Smooth muscle cell of the brain vasculature (primary cell): ENCODE data around the gene CLEC2B.

Source experiments
- DNase-seq: peaks from one replicate; pipeline ENCODE4 v3.0.0-alpha.2; 2012; ENCODE audit warnings: low read depth, low spot score

Gene CLEC2B

DNA sequence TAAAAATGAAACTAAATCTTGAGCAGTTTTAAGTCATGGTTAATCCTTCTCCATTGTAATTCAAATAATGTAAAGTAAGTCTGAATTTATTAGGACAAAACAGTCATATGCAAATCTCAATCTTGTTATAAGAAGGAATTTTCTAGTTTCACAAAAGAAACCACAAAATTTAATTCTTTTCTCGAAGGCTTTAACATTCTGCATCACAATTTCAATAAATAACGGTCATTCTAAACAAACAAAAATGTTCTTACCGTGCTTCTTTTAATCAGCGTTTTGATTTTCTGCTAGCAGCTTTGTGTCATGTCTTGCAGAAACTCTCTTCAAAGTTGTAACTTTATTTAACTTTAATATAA, 225 bp downstream of the CLEC2B start:
- no peak for DNase-seq

DNA sequence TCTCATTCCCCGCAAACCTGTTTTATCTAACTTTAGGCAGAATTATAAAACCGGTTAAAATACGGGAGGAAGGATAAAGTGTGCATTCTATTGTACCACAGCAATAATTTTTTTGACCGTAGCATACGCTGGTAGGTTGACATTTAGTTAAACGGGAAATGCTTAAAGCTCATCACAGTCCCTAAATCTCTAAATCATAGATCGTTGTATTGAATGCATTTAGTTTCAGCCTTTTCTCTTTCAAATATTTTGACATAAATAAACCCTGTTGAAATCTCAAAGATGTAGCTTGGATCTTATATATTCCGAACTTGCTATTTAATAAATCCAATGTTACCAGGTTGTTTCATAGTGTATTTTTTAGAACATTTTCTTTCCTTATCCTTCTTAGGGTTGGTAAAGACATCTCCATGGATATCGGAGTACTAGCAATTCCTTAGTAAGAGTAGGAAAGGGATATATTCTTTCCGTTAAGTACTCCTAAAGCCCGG, 798 bp downstream of the CLEC2B start:
- DNase-seq: no peak

DNA sequence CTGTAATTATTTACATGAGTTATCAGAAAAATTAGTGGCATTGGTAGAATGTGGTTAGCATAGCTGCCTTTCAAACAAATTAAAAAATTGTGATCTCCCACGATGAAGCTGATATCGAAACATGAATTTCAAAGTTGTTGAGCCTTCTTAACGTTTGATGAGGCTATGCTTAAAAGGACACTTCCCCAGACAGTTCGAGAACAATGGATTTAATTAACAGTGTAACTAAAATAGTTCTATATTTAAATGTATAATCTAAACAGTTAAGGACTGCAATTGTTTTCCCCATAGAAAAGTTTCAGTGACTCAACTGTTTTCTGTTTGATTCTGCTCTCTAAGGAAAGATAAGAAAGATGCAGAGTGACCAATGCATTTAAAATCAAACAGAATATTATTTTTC, 1.6 kb downstream of the CLEC2B start:
- DNase-seq: no peak

DNA sequence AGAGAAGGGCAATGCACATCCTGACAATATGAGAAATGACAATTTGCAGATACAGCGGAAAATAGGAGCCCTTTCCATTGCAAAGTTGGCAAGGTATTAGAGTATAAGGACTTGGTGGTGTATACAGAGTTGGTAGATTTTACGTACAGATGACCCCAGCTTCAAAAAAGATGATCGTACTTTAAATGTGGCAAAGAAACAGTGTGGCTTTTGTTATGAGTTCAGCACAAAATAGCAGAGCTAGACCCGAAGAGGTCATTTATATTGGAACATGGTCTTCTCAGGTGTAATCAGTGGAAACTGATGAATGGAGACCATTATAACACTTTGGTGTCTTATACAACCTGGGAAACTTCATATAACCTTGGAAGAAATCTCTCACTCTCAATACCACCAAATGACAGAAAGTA, 2.3 kb downstream of the CLEC2B start:
- DNase-seq: no peak

DNA sequence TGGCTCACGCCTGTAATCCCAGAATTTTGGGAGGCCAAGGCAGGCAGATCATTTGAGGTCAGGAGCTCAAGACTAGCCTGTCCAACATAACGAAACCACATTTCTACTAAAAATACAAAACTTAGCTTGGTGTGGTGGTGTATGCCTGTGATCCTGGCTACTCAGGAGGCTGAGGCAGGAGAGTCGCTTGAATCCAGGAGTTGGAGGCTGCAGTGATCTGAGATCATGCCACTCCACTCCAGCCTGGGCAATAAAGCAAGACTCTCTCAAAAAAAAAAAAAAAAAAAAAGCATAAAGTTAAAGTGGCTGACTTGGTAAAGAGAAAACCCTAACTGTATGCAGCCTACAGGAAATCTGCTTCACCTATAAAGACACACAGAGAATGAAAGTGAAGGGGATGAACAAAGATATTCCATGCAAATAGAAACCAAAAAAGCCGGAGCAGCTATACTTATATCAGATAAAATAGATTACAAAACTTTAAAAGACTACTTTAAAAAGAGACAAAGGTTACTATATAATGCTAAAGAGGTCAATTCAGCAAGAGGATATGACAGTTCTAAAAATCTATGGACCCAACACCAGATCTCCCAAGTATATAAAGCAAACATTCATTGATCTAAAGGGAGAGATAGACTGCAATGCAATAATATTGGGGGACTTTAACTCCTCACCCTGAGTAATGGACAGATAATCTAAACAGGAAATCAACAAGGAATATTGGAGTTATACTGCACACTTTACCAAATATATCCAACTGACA, 4.1 kb downstream of the CLEC2B start:
- DNase-seq: no peak

DNA sequence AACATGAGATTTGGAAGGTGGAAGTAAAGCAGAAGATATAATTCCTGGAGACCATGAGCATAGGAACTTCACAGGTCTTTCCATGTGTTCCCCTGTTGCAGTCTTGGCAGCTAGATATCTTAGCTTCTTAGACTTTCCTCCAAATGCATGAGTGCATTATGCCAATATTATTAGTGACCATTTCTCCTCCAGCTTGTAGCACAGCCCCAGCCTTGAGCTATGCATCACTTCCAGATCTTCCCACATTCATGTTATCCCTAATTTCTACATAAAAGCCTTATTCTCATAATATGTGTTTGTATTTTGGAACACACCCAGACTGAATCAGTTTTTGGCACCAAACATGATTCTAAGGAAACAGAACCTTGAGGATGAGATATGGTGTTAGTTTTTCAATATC, 11.0 kb downstream of the CLEC2B start:
- no peak for DNase-seq

DNA sequence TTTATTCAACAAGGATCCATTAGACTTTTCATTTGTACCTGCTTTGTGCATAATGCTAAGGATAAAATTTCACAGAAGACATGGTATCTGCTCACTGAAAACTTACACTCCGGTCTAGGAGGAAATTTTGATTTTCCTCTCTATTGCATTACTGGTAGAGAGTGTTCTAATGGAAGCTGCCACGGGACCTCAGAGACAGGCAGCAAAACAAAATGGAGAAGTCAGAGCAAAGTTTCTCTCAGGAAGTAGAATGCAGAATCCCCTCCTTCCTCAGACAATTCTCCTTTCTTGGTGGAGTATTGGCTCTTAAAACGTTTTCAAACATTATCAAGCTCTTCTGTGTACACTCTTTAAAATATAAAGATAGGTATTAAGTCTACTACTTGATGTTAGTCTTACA, 12.3 kb downstream of the CLEC2B start:
- DNase-seq: no peak

DNA sequence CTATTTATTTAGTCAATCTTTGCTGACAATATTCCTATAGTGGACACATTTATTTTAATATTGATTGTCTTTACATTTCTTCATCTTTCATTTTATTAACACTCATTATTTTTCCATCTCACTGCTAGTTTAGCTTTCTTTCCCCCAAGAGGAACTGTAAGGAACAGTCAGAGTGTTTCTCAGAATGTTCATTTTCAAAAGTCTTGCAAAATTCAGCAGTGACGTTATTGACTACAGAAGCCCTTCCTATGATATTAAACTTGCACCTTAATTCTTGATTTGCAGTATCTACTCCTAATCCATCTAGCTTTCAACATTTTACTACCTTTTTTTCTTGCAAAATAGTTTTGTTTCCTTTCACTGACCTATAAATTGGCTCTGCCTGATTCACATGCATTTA, 13.0 kb downstream of the CLEC2B start:
- DNase-seq: no peak

DNA sequence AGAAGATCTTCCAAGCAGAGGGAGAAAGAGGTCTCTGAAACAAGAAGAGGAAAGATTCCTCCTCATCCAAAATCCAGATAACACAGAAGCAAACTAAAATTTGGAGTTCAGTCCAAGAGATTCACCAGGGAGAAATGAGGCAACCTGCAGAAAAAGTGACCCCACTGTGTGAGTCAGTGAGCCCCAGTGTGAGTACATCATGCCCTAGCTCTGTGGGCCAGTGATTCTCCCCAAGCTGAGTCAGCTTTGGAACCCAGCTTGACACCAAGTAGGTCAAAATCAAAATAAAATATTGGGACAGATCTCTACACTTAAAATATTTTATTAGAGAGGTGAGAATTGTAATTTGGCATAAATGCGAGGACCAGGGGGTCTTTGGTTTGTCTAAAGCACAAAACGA, 17.2 kb downstream of the CLEC2B start:
- DNase-seq: no peak

DNA sequence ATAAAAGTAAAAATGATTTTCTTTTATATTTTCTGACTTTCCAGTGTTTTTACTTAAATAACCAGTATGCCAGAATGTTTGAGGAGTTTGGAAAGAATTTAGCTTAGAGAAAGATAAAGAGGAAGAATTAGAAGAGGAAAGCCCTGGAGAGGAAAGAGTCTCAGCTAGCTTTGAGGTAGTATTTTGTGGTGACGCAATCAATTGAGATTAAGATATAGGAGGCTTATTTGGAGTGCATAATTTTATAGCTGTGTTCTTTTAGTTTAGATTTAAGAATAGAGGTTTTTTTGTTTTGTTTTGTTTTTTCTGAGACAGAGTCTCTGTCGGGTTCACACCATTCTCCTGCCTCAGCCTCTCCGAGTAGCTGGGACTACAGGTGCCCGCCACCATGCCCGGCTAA, 18.1 kb downstream of the CLEC2B start:
- no peak for DNase-seq

DNA sequence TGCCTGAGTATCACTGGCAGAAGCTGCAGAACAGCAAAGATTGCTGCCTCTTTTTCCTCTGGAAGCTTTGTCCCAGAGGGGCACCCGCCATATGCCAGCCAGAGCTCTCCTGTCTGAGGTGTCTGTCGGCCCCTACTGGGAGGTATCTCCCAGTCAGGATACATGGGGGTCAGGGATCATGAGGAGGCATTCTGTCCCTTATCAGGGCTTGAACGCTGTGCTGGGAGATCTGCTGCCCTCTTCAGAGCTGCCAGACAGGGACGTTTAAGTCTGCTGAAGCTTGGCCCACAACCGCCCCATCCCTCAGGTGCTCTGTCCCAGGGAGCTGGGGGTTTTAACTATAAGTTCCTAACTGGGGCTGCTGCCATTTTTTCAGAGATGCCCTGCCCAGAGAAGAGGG, 20.3 kb downstream of the CLEC2B start:
- DNase-seq: no peak

DNA sequence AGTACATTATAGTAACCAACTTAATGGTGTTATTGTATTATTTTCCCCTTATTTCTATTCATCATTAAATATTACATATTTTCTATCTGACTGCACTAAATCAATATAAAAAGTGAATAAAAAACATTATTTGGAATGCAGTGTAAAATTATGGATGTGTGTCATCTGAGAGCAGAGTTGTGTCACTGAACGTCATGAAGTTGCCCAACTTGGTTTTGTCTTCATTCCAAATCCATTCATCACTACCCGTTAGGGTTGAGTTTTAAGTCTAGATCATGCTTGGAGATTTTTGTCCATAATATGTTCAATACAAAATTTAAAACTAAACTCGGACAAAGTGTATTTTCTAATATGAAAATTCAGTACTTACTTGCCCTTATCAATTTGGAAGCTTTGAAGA, 25.7 kb downstream of the CLEC2B start:
- no peak for DNase-seq

DNA sequence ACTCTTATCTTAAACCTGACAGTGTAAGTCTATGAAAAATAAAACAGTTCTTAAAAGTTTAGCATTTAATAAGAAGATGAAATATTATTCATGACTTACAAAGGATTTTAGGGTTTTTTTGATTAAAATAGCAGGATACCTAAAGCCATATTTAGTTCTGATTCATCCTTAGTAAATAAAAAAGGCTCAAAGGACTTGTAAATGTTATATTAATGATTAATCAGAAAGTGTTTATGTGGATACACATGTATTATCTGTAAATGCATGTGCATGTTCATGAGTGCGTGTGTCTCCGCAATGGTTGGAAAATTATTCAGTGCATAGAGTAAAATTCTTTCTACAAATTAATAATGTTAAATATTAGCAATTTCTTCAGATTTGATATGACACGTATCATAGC, 37.4 kb downstream of the CLEC2B start:
- DNase-seq: no peak

DNA sequence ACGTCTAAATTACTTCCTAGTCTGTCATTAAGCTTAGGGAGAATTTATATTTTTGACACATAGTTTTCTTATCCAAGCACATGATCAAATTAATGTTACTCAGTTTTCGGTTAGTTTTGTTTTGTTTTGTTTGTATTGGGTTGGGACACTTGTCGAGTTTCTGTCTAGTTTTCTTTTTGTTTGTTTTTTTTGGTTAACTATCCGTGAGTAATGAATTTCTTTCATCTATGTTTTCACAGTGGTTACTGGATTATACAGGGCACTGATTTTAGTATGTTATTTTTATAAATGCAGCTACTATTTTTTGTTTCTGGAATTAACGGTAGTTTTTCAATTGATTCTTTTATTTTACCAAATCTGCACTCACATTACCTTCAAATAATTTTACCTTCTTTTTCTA, 39.2 kb downstream of the CLEC2B start:
- no peak for DNase-seq

DNA sequence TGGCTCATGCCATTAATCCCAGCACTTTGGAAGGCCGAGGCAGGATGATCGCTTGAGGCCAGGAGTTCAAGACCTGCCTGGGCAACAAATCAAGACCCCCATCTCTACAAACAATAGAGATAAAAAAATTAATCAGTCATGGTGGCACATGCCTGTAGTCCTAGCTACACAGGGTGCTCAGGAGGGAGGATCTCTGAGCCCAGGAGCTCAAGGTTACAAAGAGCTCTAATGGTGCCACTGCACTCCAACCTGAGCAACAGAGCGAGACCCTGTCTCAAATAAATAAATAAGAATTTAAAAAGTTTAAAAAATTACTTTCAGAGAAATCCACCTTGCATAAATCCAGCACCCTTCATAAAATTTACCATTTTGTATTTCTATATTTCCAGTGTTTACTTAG, 39.7 kb downstream of the CLEC2B start:
- no peak for DNase-seq

DNA sequence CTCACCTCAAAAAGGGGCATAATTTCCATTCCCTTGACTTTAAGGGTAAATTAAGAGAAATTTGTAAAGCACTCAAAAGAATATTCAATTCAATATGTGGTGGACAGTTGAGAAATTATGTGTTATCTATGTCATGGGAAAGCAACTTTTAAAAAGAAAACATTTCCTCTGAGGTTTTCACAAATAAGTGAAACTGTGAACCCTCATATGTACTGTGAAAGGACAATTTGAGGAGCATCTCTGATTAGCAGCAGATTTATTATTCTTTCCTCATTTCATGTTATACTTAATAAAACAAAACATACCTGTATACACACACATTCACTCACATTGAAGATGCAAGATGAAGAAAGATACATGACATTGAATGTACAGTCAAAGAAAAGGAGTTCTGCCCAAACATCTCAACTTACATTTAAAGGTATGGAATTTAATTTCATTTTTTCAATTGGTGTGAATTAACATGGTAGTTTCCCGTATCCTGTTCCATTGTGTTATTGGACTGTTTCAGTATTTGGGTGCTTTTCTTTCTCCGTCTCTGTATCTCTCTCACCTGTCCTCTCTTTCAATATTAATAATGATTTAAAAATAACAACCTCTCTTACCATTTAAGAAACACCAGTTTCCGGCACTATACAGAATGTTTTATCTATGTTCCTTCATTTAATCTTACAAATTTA, 41.8 kb downstream of the CLEC2B start, which contains the start of gene KLRF1:
Gene KLRF1 (plus strand): TSS at position 273 of the 680 bp plus-strand sequence. CDS start 64 bp downstream, at position 337.
- DNase-seq: no peak

DNA sequence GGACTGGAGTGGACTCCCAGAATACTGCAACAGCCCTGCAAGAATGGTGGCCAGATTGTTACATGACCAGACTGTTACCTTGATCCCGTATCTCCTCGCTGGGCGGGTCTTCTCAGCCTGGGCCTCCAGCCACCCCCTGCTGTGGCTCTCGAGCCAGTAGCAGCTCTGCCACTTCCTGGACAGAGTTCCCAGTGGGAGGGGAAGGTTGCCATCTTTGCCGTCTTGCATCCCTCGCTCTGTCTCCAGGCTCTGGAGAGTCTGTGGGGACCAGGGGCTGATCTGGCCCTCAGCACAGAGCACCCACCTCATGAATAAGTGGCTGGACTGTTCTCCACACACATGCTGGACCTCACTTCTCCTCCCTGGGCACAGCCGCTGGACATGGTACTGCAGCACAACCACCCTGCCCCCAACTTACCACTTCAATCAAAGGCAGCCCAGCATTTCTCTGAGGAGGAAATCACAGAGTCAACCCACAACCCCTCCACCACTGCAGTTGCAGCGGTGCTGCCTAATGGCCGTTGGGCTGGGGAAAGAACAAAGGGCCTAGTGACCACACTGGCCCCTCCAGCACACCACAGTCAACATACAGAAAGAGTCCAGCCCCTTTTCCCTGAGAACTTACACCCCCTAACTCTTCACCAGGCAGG, 48.7 kb downstream of the CLEC2B start:
- no peak for DNase-seq

DNA sequence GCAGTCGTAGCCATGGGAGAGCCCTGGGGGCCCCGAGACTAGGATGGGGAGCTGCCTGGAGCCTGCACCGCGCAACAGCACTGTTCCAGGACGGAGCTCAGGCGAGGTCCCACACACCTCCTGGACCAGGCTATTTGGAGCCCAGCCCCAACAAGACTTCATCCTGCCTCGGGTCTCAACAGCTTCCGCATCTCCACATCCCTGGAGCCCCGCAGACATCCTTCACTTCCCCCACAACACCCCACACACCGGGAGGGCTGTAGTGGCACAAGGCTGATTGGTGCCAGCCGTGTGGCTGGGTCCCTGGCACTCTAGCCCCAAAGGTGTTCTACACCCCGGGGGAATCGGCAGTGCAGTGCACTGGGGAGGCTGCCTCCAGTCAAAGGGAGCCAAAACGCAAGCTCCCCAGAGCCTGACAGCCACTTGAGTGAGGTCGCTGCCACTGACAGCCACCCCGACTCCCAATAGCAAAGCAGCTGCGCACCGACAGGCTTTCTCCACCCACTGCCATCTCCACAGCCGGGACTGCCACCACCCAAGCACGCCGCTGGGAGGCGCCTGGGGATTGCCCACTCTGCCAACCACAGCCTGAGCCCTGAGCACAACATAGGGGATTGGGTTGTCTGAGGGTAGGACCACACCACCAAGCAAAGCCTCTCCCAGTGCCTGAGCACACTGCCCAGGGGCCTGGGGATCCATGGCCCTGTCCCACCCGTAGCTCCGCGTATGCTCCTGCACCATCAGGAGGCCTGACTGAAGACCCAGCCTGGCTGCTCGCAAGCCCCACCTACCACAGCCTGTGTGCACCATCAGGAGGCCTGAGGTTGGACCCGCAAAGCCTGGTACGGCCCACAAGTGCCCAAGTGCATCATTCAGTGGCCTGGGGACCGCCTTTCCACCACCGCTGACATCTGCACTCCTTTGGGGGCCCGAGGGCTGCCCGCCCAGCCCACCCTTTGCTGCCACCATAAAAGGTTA, 55.0 kb downstream of the CLEC2B start:
- DNase-seq: no peak

DNA sequence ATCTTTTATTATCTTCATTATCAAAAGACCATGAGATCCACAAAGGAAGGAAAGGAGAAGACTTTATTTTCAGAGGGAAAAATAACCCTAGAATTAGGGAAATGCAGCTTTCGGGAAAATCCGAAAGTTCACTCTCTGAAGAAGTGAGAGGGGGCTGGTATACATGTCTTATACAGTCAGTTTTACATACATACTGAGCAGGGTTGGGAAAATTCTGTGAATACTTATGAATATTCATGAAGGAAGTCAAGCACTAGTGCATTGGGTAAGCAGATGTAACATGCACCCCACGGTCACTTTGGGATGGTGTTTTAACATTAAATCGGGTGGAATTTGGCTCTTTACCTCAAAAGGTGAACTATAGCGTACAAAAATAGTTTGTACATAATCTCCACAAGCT, 57.5 kb downstream of the CLEC2B start:
- DNase-seq: no peak

DNA sequence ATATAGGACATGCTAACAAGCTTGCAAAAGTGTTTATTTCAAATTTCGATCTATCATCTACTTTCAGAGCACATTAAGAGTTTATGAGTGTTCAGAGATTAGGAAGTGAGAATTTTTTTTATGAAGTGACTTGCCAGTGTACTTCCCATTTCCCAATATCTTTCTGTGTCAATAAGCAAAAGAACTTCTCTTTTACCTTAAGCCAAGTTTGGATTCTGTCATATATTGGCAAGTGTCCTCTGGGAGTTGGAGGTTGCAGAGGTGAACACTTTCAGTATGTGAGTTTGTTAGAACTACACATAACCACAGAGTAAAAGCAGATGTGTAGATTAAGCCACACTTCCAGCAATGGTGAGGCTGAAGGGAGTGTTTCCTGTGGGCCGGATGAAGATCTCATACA, 58.5 kb downstream of the CLEC2B start:
- DNase-seq: no peak

DNA sequence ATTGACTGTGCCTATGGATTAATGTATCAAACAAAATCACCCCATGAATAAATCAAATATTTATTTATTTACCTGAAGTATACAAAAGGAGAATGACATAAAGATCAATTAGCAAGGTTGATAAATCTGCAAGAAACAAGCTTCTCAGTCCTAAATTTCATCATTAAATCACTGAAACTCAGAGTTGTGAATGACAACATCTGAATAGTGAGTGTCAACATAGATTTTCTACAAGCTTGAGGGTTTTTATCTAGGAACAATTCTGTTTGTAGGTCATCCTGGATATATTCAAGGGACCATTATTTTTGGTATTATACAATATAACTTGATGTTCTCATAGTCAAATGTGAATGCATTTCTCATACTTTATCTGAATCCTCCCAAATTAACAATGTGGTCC, 59.3 kb downstream of the CLEC2B start:
- DNase-seq: no peak

DNA sequence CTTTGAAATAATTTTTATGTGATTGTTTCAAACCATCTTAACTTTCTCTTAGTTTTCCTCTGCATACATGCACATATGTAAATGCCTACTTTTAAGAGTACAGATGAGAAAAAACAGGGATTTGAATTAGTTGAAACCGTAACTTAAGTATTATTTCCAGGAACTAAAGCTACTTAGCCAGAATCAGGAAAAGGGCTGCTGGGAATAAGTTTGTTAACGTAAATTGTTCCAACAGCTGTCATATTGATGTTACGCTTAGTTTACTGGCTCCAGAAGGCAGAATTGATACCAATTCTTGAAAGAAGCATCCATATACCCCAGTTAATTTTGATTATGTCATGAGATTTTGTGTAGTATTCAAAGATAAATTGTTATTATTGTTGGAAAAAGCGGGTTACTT, 59.8 kb downstream of the CLEC2B start:
- DNase-seq: no peak
